A673 (cell line): ENCODE results near the gene KEL. TPM values are rescaled to one million over a fixed set of nuclear protein-coding genes. Genes with fewer than 3 reads are reported as not detected.

Experiments used
- BruUV-seq: library from RNA; stranded (reverse); fragments of 400-500 nt; replicated peaks from 2 replicates; lab custom pipeline; 2021; lab: Mats Ljungman, UMichigan
- CTCF ChIA-PET: fragments of 300-600 bp; sonication (Branson Sonifier 250); formaldehyde crosslinking; loops from one replicate; lab custom pipeline; 2022; ENCODE audit warnings: antibody characterized with exemption; lab: Charles Lee
- POLR2A ChIA-PET: fragments of 300-600 bp; sonication (Branson Sonifier 250); formaldehyde crosslinking; loops from one replicate; lab custom pipeline; 2022; ENCODE audit warnings: antibody characterized with exemption; ENCODE audit not compliant: low non-redundant PET; lab: Charles Lee
- DNase-seq: peaks from one replicate; pipeline ENCODE4 v3.0.0-alpha.2; 2015; ENCODE audit warnings: low spot score
- H3K27ac ChIP-seq: fragments of 200-600 bp; sonication (generic); 2 replicates; pipeline ENCODE4 v1.5.1; 2016; ENCODE audit warnings: mixed run types, low read depth, mild to moderate bottlenecking, mixed read lengths, antibody characterized with exemption, low read length; ENCODE audit not compliant: poor library complexity, severe bottlenecking
- H3K27me3 ChIP-seq: fragments of 200-600 bp; sonication (generic); replicated peaks from 2 replicates; pipeline ENCODE4 v1.6.1; 2017; ENCODE audit warnings: mixed run types, low read depth, mild to moderate bottlenecking, mixed read lengths, antibody characterized with exemption, low read length; ENCODE audit not compliant: insufficient read depth, poor library complexity
- H3K36me3 ChIP-seq: fragments of 200-600 bp; sonication (generic); 2 replicates; pipeline ENCODE4 v1.6.1; 2016; ENCODE audit warnings: mixed run types, mild to moderate bottlenecking, mixed read lengths, antibody characterized with exemption, low read length; ENCODE audit not compliant: insufficient read depth, poor library complexity, severe bottlenecking
- H3K4me1 ChIP-seq: fragments of 200-600 bp; sonication (generic); 2 replicates; pipeline ENCODE4 v1.6.1; 2017; ENCODE audit warnings: mixed run types, mild to moderate bottlenecking, mixed read lengths, antibody characterized with exemption, low read length; ENCODE audit not compliant: insufficient read depth, poor library complexity, severe bottlenecking
- H3K4me3 ChIP-seq: fragments of 200-600 bp; sonication (generic); 2 replicates; pipeline ENCODE4 v1.5.1; 2016; ENCODE audit warnings: low read depth, mixed run types, mild to moderate bottlenecking, mixed read lengths, low read length; ENCODE audit not compliant: poor library complexity, severe bottlenecking
- H3K9me3 ChIP-seq: fragments of 200-600 bp; sonication (generic); 2 replicates; pipeline ENCODE4 v1.6.1; 2016; ENCODE audit warnings: mixed run types, low read depth, mild to moderate bottlenecking, mixed read lengths, antibody characterized with exemption, low read length; ENCODE audit not compliant: poor library complexity, severe bottlenecking
- EZH2 ChIP-seq: fragments of 200-600 bp; sonication (generic); IDR thresholded peaks from 2 replicates; pipeline ENCODE4 v1.6.1; 2017; ENCODE audit warnings: borderline replicate concordance, low read depth, mild to moderate bottlenecking, mixed read lengths, antibody characterized with exemption, low read length; ENCODE audit not compliant: poor library complexity, severe bottlenecking
- intact Hi-C: fragments of 100-400 bp; cut with micrococcal nuclease; formaldehyde crosslinking; loops from one replicate; pipeline ENCODE4 v1.10.0; 2022; ENCODE audit not compliant: unreplicated experiment
- total RNA-seq: library from RNA; stranded (reverse); gene quantifications from 2 replicates; pipeline ENCODE4 v1.2.3, GENCODE V29; 2021
- TF ChIP-seq, protein P1 (sequence below): fragments of 300-800, 200-600 bp; sonication (generic); conservative IDR thresholded peaks from 2 replicates; pipeline ENCODE4 v1.5.1; 2017; ENCODE audit warnings: low read depth, mild to moderate bottlenecking, antibody characterized with exemption, low read length, moderate library complexity, mixed read lengths

KEL gene
- total RNA-seq, 1 experiment from 2014 or later, result not detected

DNA sequence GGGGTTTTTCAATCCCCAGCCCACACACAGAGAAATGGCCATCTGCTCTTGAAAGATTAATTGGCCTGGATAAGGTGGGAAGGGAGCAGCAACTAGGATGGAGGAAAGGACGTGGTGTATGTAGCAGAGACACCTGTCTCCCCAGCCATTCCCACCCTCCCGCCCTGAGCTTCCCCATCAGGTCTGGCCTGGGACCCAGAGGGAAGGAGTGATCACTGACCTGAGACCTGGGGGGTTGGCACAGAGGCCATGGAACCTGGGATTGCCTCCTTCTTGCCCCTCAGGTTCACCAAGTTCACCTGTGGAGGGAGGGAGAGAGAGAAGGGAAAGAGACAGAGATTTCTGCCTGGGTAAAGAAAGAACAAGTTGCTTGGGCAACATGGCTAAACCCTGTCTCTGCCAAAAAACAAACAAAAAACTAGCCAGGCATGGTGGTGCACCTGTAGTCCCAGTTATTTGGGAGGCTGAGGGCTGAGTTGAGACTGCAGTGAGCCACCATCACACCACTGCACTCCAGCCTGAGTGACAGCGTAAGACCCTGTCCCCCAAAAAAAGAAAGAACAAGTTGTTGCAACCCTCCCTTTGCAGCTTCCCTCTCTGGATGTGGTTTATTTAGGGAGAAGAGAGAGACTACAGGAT, 65.3 kb downstream of the KEL start:
- ChIA-PET CTCF (no interaction called here), POLR2A (no interaction called here)
- Histone ChIP-seq H3K4me3 (no peak overlapping the region), H3K27me3 (peaks cover 6% of the 10 kb centered on the region), H3K27ac (no peak overlapping the region), H3K36me3 (no peaks in the 10 kb centered on the region), H3K9me3 (no peaks in the 10 kb centered on the region), H3K4me1 (no peaks in the 10 kb centered on the region)
- no peak for DNase-seq
- no TSS peak for BruUV-seq
- no peak for TF ChIP-seq EZH2
- TF ChIP-seq, protein P1, sequence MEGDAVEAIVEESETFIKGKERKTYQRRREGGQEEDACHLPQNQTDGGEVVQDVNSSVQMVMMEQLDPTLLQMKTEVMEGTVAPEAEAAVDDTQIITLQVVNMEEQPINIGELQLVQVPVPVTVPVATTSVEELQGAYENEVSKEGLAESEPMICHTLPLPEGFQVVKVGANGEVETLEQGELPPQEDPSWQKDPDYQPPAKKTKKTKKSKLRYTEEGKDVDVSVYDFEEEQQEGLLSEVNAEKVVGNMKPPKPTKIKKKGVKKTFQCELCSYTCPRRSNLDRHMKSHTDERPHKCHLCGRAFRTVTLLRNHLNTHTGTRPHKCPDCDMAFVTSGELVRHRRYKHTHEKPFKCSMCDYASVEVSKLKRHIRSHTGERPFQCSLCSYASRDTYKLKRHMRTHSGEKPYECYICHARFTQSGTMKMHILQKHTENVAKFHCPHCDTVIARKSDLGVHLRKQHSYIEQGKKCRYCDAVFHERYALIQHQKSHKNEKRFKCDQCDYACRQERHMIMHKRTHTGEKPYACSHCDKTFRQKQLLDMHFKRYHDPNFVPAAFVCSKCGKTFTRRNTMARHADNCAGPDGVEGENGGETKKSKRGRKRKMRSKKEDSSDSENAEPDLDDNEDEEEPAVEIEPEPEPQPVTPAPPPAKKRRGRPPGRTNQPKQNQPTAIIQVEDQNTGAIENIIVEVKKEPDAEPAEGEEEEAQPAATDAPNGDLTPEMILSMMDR, result no peak
- intact Hi-C loops, result no loop called here

DNA sequence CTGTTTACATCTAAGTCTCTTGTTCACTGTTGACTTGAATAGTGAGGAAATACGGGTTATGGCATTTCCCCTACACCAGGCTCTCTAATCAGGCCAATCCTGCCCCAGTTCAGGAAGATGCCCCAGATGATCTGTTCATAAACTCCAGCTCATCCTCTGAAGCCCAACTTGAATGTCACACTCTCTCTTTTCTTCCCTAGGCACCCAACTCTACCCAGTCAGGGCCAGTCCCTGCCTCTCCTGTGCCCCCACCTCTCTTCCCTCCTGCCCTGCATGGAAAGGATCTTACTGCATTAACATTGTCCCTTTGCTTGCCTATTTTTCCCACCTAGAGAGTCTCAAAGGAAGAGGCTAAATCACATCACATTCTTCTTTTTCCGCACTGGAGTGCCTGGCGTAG, 66.0 kb downstream of the KEL start:
- TF ChIP-seq EZH2, result no peak
- TF ChIP-seq, protein P1, result no peak
- no TSS peak for BruUV-seq
- intact Hi-C loops, result no loop called here

DNA sequence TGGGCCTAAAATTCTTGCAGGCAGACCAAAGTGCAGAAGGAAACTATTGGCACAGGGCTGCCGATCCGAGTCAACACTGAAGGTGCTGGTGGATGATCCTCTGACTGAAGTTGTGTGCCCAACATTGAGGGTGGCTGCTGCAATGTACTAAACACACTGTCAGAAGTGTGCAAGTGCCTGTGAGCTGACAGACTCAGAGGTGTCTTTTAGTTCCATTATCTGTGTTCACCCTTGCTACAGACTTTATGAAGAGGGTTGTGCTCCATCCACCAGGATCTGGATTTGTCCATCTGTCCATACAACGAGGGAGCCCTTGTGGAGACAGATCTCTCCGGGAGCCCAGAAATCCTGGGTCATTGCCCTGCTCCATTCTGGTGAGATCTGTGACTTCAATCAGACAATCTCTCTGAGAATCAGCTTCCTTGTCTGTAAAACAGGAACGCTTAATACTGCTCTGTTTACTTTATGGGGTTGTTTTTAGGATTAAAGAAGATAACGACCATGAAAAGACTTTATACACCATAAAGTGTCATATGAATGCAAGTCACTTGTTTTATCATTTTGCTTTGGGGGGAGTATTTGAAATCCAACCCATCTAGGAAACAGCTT, 67.1 kb downstream of the KEL start:
- H3K4me1 ChIP-seq, result no peaks in the 10 kb centered on the region
- ChIA-PET CTCF (no interaction called here), POLR2A (no interaction called here)
- BruUV-seq, result no TSS peak
- H3K4me3 ChIP-seq, result no peak overlapping the region
- no peaks in the 10 kb centered on the region for H3K9me3 ChIP-seq
- TF ChIP-seq EZH2, result no peak
- TF ChIP-seq, protein P1, result no peak
- no peak overlapping the region for H3K27ac ChIP-seq
- intact Hi-C loops, result no loop called here
- DNase-seq, result no peak
- no peaks in the 10 kb centered on the region for H3K36me3 ChIP-seq
- peaks cover 6% of the 10 kb centered on the region for H3K27me3 ChIP-seq

More for the DNA sequence above, 66.0 kb downstream of the KEL start:
- Histone ChIP-seq H3K9me3 (no peaks in the 10 kb centered on the region), H3K27me3 (peaks cover 6% of the 10 kb centered on the region), H3K36me3 (no peaks in the 10 kb centered on the region), H3K27ac (no peak overlapping the region), H3K4me3 (no peak overlapping the region), H3K4me1 (no peaks in the 10 kb centered on the region)
- CTCF ChIA-PET, result no interaction called here
- DNase-seq, result no peak
- POLR2A ChIA-PET, result no interaction called here
